Measurements from ENCODE around the gene LTBP3.
"Not testable (repeated sequence)": the region's sequence is repeated elsewhere in the genome, so short reads cannot be mapped to it uniquely, and the experiment has no call there.

The LTBP3 gene

DNA sequence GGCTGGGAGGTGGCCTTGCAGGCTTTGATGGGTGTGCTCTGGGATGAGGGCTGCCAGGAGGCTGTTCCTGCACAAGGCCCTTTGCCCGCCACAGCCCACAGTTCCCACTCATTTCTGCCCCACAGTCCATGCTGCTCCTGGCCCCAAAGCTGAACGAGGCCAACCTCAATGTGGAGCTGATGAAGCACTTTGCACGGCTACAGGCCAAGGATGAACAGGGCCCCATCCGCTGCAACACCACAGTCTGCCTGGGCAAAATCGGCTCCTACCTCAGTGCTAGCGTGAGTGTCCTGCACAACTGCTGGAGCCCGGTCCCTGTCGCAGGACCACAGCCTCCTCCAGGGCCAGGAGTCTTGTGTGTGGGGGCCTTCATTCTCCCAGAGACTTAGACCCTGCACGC, 23.1 kb downstream of the LTBP3 start:
- no peak for DNase-seq

DNA sequence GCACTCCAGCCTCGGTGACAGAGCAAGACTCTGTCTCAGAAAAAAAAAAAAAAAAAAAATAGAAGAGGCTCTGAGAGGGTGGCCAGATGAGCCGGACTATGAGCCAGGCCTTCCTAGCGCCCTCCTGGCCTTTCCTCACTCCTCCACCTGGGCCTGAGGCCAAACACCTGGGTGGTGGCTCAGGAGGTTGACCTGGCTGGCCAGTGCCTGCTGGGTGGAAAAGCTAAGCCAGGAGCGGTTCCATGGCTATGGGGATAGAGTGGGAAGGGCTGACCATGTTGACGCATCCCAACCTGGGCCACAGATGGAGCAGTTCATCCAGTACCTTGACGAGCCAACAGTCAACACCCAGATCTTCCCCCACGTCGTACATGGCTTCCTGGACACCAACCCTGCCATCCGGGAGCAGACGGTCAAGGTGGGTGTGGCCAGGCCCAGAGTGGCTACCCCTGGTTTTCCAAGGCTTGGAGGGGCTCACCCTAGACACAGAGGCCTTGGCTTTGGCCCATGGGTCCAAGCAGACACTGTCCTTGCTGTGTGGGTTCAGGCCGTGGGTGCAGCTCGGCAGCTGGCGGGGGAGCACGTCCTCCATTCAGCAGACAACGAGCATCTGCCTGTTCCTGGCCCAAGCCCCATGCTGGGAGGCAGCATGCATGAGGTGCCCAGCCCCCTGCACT, 25.6 kb downstream of the LTBP3 start:
- no peak for DNase-seq

DNA sequence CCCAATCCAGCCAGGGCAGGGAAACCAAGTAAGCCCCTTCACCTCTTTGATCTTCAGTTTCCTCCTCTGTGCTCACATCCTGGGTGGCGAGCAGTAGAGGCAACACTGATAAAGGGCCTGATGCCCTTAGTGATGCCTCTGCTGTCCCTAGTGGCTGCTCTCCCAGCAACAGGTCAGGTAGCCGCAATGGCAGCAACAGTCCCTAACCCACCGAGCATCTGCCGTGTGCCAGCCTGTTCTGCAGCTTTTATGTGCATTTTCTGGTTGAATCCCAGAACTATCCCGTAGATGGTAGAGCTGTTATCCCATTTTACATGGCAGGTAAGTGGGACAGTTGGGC, 28.0 kb downstream of the LTBP3 start:
- no peak for DNase-seq

DNA sequence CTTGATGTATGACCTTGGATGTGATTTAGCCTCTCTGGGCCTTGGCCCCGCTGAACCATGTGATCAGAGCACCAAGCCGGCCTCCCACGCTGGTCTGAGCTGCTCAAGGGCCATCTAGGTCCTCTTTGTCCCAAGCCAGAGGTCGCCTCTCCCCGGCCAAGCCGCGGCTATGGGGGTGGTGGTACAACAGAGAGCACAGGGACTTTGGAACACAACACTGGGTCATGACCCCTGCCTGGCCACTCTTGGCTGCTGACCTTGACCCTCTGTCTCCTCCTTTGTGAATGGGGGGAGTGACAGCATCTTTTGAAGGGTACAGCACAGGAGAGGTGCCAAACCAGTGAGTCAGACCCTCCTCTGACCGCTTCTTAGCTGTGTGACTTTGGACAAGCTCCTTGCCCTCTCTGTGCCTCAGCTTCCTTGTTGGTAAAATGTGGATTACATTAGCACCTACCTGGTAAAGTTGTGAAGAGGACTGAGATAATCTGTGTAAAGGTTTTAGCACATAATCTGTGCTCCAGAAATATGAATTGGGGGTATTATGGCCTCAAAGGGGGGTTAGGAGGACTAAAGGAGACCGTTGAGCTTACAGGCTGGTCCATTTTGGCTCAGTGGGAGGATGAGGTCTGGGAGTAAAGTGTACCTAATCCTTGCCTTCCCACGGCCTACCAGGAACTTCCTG, 28.5 kb downstream of the LTBP3 start:
- DNase-seq: no peak

DNA sequence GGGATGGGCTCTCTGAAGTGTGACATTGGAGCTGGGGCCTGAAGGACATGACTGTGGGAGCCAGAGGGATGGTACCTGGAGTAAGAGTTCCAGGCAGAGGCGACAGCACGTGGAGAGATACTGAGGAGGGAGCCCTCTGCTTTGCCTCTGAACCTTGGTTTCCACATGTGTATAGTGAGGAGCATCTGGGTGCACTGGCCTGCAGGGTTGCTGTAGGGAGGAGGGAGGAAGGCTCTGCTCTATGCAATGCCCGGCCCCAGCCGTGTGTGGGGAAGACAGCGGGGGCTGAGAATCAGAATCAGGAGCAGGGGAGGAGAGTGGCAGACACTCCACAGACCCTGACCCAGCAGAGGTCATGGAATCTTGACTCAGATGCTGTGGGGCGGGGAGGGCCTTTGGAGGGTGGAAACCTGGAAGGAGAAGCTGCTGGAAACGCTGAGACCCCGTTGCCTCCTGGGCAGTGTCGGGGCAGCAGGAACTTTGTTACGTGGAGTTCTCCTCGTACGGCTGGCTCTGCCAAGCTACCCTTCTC, 29.3 kb downstream of the LTBP3 start:
- no peak for DNase-seq

DNA sequence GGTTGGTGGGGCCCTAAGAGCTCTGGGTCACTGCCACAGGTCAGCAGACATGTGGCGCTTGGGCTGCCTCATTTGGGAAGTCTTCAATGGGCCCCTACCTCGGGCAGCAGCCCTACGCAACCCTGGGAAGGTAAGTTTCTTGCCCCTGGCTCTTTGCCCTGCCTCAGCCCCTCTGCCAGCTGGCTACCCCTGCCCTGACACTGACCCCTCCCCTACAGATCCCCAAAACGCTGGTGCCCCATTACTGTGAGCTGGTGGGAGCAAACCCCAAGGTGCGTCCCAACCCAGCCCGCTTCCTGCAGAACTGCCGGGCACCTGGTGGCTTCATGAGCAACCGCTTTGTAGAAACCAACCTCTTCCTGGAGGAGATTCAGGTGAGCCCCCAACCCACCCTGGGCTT, 31.4 kb downstream of the LTBP3 start:
- no peak for DNase-seq

DNA sequence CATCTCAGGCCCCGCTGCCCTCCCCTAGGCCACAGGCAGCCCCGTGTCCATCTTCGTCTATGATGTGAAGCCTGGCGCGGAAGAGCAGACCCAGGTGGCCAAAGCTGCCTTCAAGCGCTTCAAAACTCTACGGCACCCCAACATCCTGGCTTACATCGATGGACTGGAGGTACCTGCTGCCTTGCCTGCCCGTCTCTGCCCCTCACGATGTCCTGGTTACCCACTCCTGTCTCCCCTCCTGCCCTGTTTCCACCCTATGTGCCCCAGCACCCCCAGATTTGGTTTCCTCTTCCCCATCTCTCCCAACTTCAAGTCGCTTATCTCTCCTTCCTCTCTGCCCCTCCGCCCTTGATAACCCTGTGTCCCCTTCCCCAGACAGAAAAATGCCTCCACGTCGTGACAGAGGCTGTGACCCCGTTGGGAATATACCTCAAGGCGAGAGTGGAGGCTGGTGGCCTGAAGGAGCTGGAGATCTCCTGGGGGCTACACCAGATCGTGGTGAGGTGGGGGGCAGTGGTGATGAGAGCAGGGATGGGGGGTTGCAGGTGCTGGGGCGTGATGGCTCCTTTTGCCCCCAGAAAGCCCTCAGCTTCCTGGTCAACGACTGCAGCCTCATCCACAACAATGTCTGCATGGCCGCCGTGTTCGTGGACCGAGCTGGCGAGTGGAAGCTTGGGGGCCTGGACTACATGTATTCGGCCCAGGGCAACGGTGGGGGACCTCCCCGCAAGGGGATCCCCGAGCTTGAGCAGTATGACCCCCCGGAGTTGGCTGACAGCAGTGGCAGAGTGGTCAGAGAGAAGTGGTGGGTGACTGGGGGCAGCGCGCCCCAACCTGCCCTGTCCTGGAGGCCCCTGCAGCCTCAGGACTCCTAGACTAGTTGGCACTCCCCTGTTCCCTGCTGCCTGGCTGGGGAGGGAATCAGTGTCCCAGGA, 32.3 kb downstream of the LTBP3 start:
- DNase-seq: peak; percentile 17

DNA sequence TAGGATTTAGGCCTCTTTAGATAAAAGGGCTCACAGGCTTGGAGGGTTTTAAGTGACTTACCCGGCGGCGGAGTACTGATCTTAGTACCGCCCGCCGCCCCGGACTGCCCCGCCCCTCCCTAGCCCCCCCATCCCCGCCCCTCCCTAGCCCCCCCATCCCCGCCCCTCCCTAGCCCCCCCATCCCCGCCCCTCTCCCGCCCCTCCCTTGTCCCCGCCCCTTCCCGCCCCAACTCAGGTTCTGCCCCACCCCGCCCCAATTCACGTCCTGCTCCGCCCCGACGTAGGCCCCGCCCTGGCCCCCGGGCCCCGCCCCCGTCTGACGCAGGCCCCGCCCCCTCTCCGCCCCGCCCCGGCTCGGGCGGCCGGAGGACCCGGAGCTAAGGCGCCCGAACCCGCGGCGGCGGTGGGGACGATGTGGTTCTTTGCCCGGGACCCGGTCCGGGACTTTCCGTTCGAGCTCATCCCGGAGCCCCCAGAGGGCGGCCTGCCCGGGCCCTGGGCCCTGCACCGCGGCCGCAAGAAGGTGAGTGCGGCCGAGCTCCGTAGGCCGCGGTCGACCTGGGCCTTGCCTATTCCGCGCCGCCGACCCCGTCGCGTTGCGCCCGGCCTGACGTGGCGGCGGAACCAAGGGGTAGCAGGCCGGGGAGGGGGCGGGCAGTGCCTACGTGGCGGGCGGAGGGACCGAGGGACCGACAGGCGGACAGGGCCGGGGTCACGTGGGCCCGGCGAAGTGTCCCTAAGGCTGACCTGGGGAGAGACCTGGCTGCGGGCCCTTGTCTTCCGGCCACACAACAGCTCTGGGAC, 33.2 kb downstream of the LTBP3 start, which contains the start of gene SCYL1:
Gene SCYL1, plus strand, starts transcription at position 343 of the 805 bp plus-strand sequence. Its CDS starts 71 bp downstream, at position 414.
- DNase-seq: peak; percentile 67

DNA sequence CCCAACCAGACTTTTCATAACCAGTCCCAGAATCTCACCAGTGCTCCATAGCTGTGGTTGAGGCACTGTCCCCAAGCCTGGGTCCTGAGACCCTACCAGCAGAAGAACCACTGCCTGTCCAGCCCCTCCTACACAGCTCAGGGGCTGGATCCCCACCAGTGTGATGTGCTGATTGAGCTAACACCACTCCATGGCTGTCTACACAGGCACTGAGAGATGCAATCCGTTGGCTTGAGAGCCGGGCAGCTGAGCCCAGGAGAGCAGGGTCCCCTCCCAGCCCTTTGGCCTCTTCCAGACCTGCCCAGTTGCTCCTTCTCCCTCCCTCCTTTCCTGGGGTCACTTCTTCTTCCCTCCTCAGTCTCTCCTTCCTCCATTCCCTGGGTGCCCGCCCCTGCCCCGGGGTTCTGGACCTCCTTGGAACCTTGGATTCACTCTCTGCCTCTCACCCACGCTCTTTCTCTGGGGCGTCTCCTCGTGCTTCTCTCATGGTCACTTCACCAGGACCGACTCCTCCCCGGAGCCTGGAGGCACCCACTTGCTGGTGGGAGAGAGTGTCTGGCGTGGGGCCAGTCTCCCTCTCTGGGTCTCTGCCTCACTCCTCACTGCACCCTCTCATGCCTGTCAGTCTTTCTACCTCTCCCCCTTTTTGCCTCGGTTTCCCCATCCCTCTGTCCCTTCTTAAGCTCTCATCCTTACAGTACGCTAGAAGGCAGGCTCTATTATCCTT, 34.0 kb downstream of the LTBP3 start:
- no peak for DNase-seq

DNA sequence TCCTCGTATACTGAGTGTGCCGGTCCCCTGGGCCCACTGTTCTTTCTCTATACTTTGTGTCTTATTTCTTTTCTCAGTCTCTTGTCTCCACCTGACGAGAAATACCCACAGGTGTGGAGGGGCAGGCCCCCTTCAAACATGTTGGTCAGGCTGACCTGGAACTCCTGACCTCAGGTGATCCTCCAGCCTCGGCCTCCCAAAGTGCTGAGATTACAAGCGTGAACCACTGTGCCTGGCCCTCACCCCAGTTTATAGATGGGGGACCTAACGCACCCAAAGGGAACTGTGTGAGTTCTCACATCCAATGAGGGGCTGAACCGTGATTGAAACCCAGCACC, 34.6 kb downstream of the LTBP3 start:
- not testable (repeated sequence) for DNase-seq

DNA sequence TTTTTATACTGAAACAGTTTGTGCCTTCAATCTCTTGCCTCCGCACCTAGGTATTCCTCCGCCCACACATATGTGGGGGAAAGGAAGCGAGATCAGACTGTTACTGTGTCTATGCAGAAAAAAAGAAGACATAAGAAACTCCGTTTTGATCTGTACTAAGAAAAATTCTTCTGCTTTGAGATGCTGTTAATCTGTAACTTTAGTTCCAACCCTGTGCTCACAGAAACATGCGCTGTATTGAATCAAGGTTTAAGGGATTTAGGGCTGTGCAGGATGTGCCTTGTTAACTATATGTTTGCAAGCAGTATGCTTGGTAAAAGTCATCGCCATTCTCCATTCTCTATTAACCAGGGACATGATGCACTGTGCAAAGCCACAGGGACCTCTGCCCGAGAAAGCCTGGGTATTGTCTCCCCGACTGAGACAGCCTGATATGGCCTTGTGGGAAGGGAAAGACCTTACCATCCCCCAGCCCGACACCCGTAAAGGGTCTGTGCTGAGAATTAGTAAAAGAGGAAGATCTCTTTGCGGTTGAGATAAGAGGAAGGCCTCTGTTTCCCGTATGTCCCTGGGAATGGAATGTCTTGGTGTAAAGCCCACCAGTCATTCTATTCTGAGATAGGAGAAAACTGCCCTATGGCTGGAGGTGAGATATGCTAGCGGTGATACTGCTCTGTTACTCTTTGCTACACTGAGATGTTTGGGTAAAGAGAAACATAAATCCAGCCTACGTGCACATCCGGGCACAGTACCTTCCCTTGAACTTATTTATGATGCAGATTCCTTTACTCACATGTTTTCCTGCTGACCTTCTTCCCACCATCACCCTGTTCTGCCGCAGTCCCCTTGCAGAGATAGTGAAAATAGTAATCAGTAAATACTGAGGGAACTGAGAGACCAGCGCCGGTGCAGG, 35.2 kb downstream of the LTBP3 start:
- not testable (repeated sequence) for DNase-seq

DNA sequence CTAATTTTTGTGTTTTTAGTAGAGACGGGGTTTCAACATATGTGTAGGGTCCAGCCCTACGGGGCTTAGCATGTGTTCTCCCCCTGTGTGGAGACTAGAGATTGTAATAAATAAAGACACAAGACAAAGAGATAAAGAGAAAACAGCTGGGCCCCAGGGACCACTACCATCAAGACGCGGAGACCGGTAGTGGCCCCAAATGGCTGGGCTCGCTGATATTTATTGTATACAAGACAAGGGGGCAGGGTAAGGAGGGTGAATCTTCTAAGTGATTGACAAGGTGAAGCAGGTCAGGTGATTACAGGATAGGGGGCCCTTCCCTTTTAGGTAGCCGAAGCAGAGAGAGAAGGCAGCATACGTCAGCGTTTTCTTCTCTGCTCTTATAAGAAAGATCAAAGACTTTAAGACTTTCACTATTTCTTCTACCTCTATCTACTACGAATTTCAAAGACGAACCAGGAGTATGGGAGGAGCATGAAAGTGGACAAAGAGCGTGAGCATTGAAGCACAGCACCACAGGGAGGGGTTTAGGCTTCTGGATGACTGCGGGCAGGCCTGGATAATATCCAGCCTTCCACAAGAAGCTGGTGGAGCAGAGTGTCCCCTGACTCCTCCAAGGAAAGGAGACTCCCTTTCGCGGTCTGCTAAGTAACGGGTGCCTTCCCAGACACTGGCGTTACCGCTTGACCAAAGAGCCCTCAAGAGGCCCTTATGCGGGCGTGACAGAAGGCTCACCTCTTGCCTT, 36.2 kb downstream of the LTBP3 start:
- not testable (repeated sequence) for DNase-seq

DNA sequence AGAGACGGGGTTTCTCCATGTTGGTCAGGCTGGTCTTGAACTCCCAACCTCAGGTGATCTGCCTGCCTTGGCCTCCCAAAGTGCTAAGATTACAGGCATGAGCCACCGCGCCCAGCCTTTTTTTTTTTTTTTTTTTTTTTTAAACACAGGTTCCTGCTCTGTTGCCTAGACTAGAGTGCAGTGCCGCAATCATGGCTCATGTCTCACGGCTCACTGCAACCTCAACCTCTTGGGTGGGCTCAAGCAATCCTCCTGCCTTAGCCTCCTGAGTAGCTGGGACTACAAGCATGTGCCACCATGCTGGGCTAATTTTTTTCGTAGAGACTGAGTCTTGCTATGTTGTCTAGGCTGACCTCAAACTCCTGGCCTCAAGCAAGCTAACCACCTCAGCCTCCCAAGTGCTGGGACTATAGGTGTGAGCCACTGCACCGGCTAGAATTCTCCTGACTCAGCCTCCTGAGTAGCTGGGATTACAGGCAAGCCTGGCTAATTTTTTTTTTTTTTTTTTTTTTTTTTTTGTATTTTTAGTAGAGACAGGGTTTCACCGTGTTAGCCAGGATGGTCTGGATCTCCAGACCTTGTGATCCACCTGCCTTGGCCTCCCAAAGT, 39.1 kb downstream of the LTBP3 start:
- DNase-seq: not testable (repeated sequence)

DNA sequence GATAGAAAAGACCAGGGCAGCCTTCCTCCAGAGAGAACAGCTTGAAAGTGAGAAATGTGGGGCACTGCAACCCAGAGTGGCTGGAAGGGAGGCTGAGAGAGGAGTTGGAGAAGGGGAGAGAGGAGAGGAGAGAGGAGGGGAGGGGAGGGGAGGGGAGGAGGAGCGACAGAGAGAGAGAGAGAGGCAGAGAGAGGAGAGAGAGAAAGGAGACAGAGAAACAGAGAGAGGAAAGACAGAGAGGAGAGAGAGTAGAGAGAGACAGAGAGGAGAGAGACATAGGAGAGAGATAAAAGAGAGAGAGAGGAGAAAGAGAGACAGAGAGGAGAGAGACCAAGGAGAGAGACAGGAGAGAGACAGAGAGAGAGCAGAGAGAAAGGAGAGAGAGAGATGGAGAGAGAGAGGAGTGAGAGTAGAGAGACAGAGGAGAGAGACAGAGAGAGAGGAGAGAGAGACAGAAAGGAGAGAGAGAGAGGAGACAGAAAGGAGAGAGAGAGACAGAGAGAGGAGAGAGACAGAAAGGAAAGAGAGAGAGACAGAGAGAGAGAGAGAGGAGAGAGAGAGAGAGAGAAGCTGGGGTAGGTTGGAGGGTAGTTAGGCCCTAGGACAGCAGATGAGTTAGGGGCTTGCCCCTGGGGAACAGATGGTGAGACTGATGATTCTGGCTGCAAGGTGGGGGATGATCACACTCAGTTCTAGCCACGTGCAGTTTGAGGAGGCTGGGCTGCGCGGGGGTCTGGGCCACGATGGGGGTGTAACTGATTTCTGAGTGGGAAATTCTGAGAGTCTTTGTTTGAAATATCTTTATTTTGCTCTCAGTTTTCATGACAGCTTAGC, 41.8 kb downstream of the LTBP3 start:
- DNase-seq: no peak

DNA sequence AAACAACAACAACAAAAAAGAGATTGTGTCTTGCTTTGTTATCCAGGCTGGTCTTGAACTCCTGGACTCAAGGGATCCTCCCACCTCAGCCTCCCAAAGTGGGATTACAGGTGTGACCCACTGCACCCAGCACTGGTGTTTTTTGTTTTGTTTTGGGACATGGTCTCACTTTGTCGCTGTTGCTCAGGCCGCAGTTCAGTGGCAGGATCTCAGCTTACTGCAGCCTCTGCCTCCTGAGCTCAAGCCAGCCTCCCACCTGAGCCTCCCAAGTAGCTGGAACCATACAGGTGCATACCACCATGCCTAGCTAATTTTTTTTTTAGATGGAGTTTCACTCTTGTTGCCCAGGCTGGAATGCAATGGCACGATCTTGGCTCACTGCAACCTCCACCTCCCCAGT, 45.8 kb downstream of the LTBP3 start:
- DNase-seq: not testable (repeated sequence)

DNA sequence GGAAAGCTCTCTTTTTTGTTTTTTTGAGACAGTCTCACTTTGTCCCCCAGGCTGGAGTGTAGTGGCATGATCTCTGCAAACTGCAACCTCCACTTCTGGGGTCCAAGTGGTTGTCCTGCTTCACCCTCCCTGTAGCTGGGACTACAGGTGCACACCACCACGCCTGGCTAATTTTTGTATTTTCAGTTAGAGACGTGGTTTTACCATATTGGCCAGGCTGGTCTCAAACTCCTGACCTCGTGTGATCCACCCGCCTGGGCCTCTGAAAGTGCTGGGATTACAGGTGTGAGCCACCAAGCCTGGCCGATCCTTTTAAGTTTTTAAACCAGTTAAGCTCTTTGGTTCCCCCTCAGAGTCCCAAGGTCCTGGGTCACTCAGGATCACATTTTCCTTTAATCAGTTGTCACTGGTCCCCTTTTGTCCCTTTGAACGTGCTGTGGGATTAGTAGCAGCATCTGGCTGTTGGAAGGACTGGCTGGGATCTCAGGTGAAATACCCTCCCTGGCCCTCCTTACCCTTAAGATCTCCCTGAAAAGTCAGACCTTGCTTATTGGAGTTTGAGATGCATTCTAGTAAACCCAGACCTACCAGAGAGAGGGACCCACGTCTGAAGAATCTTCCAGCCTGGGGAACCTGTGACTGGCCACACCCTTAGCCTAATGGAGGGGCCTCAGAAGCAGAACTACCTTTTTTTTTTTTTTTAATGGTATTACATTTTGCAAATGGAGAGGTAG, 51.2 kb downstream of the LTBP3 start:
- peak; percentile 90 for DNase-seq

DNA sequence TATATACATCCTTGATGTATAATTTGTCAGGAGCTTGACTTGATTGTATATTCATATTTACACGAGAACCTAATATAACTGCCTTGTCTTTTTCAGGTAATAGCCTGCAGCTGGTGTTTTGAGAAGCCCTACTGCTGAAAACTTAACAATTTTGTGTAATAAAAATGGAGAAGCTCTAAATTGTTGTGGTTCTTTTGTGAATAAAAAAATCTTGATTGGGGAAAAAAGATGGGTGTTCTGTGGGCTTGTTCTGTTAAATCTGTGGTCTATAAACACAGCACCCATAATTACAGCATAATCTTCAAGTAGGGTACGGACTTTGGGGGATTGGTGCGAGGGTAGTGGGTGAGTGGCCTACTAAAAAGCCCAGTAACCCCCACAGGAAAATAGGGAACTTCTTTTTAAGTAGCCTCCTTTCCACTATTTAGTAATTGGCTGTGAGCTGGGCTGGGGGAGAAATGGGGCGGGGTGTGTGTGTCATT, 51.8 kb downstream of the LTBP3 start:
- DNase-seq: no peak
